ENCODE measurements around the gene PODXL2.

DNA sequence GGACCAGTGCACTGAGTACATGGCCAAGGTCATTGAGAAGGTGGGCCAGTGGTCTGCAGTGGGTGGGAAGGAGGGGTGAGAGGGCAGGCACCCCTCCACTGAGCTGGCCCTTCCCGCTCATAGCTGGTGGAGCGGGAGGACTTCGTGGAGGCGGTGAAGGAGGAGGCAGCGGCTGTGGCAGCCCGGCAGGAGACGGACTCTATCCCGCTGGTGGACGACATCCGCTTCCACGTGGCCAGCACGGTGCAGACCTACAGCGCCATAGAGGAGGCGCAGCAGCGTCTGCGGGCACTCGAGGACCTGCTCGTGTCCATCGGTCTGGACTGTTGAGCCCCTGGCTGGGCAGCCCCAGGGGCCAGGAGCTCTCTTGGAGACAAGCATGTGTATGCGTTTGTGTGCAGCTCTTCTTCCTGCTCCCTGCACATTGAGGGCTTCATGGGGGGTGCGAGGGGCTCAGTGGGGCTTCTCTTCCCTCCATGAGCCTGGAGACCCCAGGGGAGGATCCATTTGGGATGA lies 51.2 kb downstream of the PODXL2 start:
- TF ChIP-seq, protein P1, sequence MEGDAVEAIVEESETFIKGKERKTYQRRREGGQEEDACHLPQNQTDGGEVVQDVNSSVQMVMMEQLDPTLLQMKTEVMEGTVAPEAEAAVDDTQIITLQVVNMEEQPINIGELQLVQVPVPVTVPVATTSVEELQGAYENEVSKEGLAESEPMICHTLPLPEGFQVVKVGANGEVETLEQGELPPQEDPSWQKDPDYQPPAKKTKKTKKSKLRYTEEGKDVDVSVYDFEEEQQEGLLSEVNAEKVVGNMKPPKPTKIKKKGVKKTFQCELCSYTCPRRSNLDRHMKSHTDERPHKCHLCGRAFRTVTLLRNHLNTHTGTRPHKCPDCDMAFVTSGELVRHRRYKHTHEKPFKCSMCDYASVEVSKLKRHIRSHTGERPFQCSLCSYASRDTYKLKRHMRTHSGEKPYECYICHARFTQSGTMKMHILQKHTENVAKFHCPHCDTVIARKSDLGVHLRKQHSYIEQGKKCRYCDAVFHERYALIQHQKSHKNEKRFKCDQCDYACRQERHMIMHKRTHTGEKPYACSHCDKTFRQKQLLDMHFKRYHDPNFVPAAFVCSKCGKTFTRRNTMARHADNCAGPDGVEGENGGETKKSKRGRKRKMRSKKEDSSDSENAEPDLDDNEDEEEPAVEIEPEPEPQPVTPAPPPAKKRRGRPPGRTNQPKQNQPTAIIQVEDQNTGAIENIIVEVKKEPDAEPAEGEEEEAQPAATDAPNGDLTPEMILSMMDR (IDR thresholded peaks at IDR 0.05; ENCODE audit: insufficient read depth, low read depth, low read length), result no peak
- TF ChIP-seq EZH2 (IDR thresholded peaks at IDR 0.05; ENCODE audit: insufficient read depth, low read length), result no peak

Data from astrocyte (in vitro differentiated cells and primary cell).